Lung (tissue), 12 donors: ENCODE data around the gene LARP4. TPM values are rescaled to one million over a fixed set of nuclear protein-coding genes. Genes with fewer than 3 reads are reported as not detected.

ENCODE experiments used
- ATAC-seq: fragments of 200-7000 bp; cut with Tn5 transposase; one replicate; pipeline ENCODE4 v1.9.1; 2020; ENCODE audit warnings: moderate number of reproducible peaks; ENCODE audit not compliant: insufficient read depth, low FRiP score
- DNase-seq, 3 donors: peaks; one replicate each; pipeline ENCODE4 v3.0.0-alpha.2; 2013 to 2017
- H3K27ac ChIP-seq, 2 donors: one replicate each; pipeline ENCODE4 v1.5.1; 2013; ENCODE audit warnings: mild to moderate bottlenecking in 2 of 2, moderate library complexity in 2 of 2, control low read depth in 1 of 2, inconsistent platforms in 1 of 2, low read depth in 1 of 2, low read length in 1 of 2
- H3K27me3 ChIP-seq, 3 donors: one replicate each; pipeline ENCODE4 v1.5.1; 2013; ENCODE audit warnings: low read length in 2 of 3; ENCODE audit not compliant: control insufficient read depth in 3 of 3, insufficient read depth in 3 of 3
- H3K36me3 ChIP-seq, 4 donors: one replicate each; pipeline ENCODE4 v1.5.1; 2013; ENCODE audit warnings: low read length in 4 of 4, mild to moderate bottlenecking in 1 of 4, moderate library complexity in 1 of 4; ENCODE audit not compliant: control insufficient read depth in 4 of 4, insufficient read depth in 4 of 4
- H3K4me1 ChIP-seq, 5 donors: one replicate each; pipeline ENCODE4 v1.5.1; 2013; ENCODE audit warnings: low read length in 5 of 5, mild to moderate bottlenecking in 2 of 5, moderate library complexity in 1 of 5; ENCODE audit not compliant: control insufficient read depth in 5 of 5, insufficient read depth in 5 of 5
- H3K4me3 ChIP-seq: one replicate; pipeline ENCODE4 v1.5.1; 2013; ENCODE audit warnings: mild to moderate bottlenecking, control low read depth, moderate library complexity
- H3K9ac ChIP-seq, 2 donors: one replicate each; pipeline ENCODE4 v1.5.1; 2013; ENCODE audit warnings: low read length in 2 of 2, control low read depth in 1 of 2; ENCODE audit not compliant: insufficient read depth in 1 of 2
- H3K9me3 ChIP-seq, 4 donors: one replicate each; pipeline ENCODE4 v1.5.1; 2013; ENCODE audit warnings: low read length in 3 of 4, mild to moderate bottlenecking in 1 of 4, moderate library complexity in 1 of 4; ENCODE audit not compliant: control insufficient read depth in 4 of 4, insufficient read depth in 3 of 4
- CTCF ChIP-seq: IDR thresholded peaks from 2 replicates; pipeline ENCODE4 v1.5.1; 2012; ENCODE audit warnings: mild to moderate bottlenecking; ENCODE audit errors: control extremely low read depth, extremely low read depth
- WGBS, 2 donors: extraction: QIAGEN DNeasy Blood & Tissue Kit; methylation state at CpG; one replicate each; pipeline ENCODE4 v1.1.7; 2013; 5-methylcytosine and 5-hydroxymethylcytosine counted together
- polyA plus RNA-seq, 2 donors: library from polyadenylated mRNA; stranded (reverse); fragments of 200-250 nt; gene quantifications; one replicate each; pipeline ENCODE4 v1.2.1, GENCODE V29; 2013
- total RNA-seq, 2 donors: library from RNA; depleted of rRNA in 1 of 2; stranded (reverse); fragments of >200 nt in 1 of 2; gene quantifications; one replicate each; pipeline ENCODE4 v1.2.1, GENCODE V29; 2014 to 2021
- donor health status: control.
- donor health status: control.
- donor health status: Bipolar disorder and iron deficiency.
- donor health status: healthy.
- donor health status: DM: yes; HTN: yes; CAD: no.

LARP4 gene
- total and polyA plus RNA-seq, 4 donors: 10.9 to 69.4 (median 32.3) TPM

DNA sequence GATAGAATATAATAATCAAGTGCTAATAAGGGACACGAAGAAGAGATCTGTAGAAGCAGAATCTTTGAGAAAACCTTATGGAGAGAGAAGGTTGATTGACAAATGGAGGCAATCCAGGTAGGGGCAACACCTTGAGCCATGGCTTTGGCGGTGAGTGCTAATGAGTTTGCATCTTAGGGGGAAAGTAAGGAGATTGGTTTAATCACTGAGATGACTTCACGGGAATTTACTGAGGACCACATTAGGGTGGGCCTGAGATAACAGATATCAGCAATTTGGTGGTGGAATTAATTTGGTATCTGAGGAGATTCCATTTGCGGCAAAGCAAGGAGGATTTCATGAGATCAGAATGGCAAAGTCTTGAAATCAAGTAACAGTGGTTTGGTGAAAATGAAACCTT is 1.8 kb upstream of the LARP4 start:
- H3K4me3 ChIP-seq: no peak overlapping the region
- no peak for DNase-seq

DNA sequence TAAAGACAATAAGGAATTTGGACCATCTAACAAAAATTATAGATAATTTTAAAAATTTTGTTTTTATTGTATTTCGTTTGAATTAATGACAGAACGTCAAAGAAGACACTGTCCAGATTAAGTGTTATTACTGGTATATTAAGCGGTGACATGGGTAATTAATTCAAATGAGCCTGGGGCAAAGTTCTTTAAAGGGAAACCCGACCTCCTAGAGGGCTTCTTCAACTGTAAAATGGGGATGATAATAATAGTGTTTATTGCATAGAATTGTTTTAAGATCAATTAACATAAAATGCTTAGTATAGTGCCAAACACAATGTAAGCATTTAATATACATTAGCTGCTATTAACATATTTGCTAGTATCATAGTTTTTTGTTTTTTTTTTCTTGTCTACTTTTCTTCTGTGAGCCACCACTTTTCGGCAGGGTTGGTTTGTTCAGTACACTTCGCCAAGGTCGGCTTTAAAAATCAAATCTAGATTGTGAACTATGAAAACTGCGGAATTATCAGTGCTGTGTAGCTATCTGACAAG is 514 bp upstream of the LARP4 start:
- no peak for DNase-seq
- no peaks in the 10 kb centered on the region for H3K9me3 ChIP-seq
- WGBS, 2 donors: 35 to 38% methylated on average over 8 of the region's 8 CpGs
- no peak for TF ChIP-seq CTCF
- H3K9ac ChIP-seq: peak overlapping the region in 1 of 2 donors; percentile 97
- H3K27me3 ChIP-seq: no peaks in the 10 kb centered on the region
- peaks cover 2 to 23% (median 7%) of the 10 kb centered on the region in 5 donors for H3K4me1 ChIP-seq
- H3K27ac ChIP-seq: peak overlapping the region; percentile 84 to 86
- peak overlapping the region; percentile 42 for H3K4me3 ChIP-seq
- H3K36me3 ChIP-seq: no peaks in the 10 kb centered on the region
- ATAC-seq: no peak

More for the DNA sequence above, 1.8 kb upstream of the LARP4 start:
- 97% methylated on average over 4 of the region's 4 CpGs for WGBS, 2 donors
- H3K27ac ChIP-seq: no peak overlapping the region
- no peaks in the 10 kb centered on the region for H3K36me3 ChIP-seq
- no peaks in the 10 kb centered on the region for H3K27me3 ChIP-seq
- ATAC-seq: no peak
- no peaks in the 10 kb centered on the region for H3K9me3 ChIP-seq
- H3K4me1 ChIP-seq: peaks cover 0 to 23% (median 7%) of the 10 kb centered on the region in 5 donors
- TF ChIP-seq CTCF: no peak
- H3K9ac ChIP-seq: no peak overlapping the region

DNA sequence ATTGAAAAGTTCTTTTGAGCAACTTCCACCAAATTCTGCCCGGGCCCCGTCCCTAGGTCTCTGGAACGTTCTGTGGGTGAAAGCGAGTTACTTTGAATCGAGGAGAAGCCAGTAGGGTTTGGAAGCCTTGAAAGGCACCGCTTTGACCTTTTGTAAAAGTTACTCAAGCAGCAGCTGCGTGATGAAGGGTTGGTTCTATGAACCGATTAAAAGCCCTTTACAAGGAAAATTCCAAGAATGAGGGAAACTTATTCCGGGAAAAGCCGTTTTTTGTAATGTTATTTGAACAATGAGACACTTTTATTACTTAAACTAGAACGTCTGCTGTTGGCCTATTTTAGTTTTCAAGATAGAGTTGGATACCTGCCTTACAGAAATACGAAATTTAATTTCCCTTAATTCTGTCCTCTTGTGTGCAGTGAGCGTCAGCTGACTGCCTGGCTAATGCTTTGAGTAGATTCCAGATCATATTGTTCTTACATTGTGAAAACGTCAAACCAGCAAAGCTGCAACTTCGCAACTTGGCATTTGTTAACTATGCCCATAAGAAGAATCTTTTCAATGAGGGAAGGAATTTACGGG is 906 bp downstream of the LARP4 start:
- 1% methylated on average over 16 of the region's 16 CpGs for WGBS, 2 donors
- Histone ChIP-seq H3K4me3 (peak overlapping the region; percentile 65), H3K4me1 (peaks cover 2 to 23% (median 7%) of the 10 kb centered on the region in 5 donors), H3K27ac (peak overlapping the region; percentile 83 to 84), H3K27me3 (no peaks in the 10 kb centered on the region), H3K36me3 (no peaks in the 10 kb centered on the region), H3K9ac (peak overlapping the region; percentile 47 to 87), H3K9me3 (no peaks in the 10 kb centered on the region)
- peak; percentile 24 to 75 (median 74) for DNase-seq
- TF ChIP-seq CTCF: no peak
- ATAC-seq: no peak
